HG03095 (cell line): Measurements from ENCODE around the gene RPLP2.

Experiments used
- ATAC-seq: cut with Tn5 transposase; IDR thresholded peaks from one replicate; pipeline ENCODE4 v1.9.1; 2021; ENCODE audit warnings: moderate library complexity; ENCODE audit not compliant: unreplicated experiment

Gene RPLP2

GRCh38 chr11:846496-847098 is 36.8 kb downstream of the RPLP2 start:
- no peak for ATAC-seq

- no peak for ATAC-seq
Measured at GRCh38 chr11:847876-848275, 38.1 kb downstream of the RPLP2 start.

GRCh38 chr11:848380-848931 is 38.7 kb downstream of the RPLP2 start:
- no peak for ATAC-seq

- ATAC-seq = no peak
Measured at GRCh38 chr11:849104-849824, 39.5 kb downstream of the RPLP2 start.

GRCh38 chr11:849951-850774 is 40.4 kb downstream of the RPLP2 start:
- ATAC-seq = no peak

GRCh38 chr11:850775-851763 is 41.3 kb downstream of the RPLP2 start:
- ATAC-seq = no peak

- ATAC-seq = no peak
Measured at GRCh38 chr11:852762-853161, 43.0 kb downstream of the RPLP2 start.

GRCh38 chr11:853682-854448 is 44.1 kb downstream of the RPLP2 start:
- no peak for ATAC-seq

- no peak for ATAC-seq
Measured at GRCh38 chr11:854601-855329, 45.0 kb downstream of the RPLP2 start.

- no peak for ATAC-seq
Measured at GRCh38 chr11:855330-855674, 45.5 kb downstream of the RPLP2 start.

- no peak for ATAC-seq
Measured at GRCh38 chr11:855796-856195, 46.0 kb downstream of the RPLP2 start.

GRCh38 chr11:856397-856796 is 46.6 kb downstream of the RPLP2 start:
- no peak for ATAC-seq

- no peak for ATAC-seq
Measured at GRCh38 chr11:858053-858761, 48.4 kb downstream of the RPLP2 start.

GRCh38 chr11:858762-859339 is 49.1 kb downstream of the RPLP2 start:
- ATAC-seq = no peak

GRCh38 chr11:859394-860131 is 49.8 kb downstream of the RPLP2 start:
- ATAC-seq = no peak

- ATAC-seq = no peak
Measured at GRCh38 chr11:860234-861104, 50.7 kb downstream of the RPLP2 start.

GRCh38 chr11:861105-861479 is 51.3 kb downstream of the RPLP2 start:
- ATAC-seq = no peak
